ENCODE data around the gene PTCH2. TPM values are rescaled to one million over a fixed set of nuclear protein-coding genes. Genes with fewer than 3 reads are reported as not detected.
A peak's percentile ranks its signal among the peaks of the same experiment; 100 is the strongest.

The PTCH2 gene
- total and polyA plus RNA-seq, 2 of the 13 experiments (the other 11 are each of a cell fraction or from before 2014, with no cell fraction given), result 0.60 to 1.5 TPM

DNA sequence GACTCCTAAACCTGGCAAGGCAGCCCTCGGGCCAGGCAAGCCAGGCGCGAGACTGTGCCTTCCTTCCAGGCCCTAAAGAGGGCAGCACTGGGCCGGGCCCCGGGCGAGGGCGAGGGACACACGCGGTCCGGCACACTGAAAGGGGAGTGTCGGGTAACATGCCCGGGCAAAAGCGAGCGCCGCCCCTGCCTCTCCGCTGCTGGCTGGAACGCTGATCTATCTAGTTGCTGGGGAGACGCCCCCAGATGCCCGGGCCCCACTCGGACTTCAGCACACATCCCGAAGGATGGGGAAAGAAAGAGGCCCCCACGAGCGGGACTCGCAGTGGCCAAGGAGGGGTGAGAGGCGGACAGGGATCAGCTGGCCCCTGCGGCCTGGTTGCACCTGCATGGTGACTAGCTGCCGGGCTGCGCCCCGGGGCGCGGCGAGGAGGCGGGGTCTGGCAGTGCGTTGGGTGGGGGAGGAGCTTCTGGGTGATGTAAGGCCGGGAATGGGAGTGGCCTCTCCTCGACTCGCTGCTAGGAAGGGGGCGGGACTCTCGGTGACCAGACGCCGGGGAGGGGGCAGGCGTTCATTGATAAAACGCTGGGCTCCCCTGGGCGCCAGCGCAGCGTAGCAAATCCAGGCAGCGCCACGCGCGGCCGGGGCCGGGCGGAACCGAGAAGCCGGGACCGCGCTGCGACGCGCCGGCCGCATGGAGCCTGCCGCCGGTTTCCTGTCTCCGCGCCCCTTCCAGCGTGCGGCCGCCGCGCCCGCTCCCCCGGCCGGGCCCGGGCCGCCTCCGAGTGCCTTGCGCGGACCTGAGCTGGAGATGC, 43.1 kb downstream of the PTCH2 start, which contains the start of gene PLK3 (continued):
- peak; percentile 96 for TF ChIP-seq ZNF501 (CRISPR knock-in tag; IDR thresholded peaks at IDR 0.05)
- TF ChIP-seq EP300 (IDR thresholded peaks at IDR 0.05; ENCODE audit: low read depth in 2 of 2, low read length in 2 of 2), result peak; percentile 13 to 54; a peak in 1 of 4 replicates
- no peak; the same call in 1 of the 2 replicates for TF ChIP-seq EP300 (CRISPR knock-in tag; IDR thresholded peaks at IDR 0.05; ENCODE audit: borderline replicate concordance)
- TF ChIP-seq FLYWCH1 (CRISPR knock-in tag; IDR thresholded peaks at IDR 0.05), result peak; percentile 14; the same call in 1 of the 2 replicates
- TF ChIP-seq, protein P1, sequence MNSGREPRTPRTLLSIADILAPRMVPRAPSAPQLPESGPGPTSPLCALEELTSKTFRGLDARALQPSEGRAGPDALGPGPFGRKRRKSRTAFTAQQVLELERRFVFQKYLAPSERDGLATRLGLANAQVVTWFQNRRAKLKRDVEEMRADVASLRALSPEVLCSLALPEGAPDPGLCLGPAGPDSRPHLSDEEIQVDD (CRISPR knock-in tag; IDR thresholded peaks at IDR 0.05; ENCODE audit: borderline replicate concordance), result no peak
- TF ChIP-seq, protein P2, sequence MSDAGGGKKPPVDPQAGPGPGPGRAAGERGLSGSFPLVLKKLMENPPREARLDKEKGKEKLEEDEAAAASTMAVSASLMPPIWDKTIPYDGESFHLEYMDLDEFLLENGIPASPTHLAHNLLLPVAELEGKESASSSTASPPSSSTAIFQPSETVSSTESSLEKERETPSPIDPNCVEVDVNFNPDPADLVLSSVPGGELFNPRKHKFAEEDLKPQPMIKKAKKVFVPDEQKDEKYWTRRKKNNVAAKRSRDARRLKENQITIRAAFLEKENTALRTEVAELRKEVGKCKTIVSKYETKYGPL (CRISPR knock-in tag; IDR thresholded peaks at IDR 0.05), result no peak
- no peak; the same call in 1 of the 2 replicates for TF ChIP-seq ZNF614 (CRISPR knock-in tag; IDR thresholded peaks at IDR 0.05; ENCODE audit: borderline replicate concordance)
- peak; percentile 53; the same call in 1 of the 2 replicates for TF ChIP-seq ZNF296 (CRISPR knock-in tag; conservative IDR thresholded peaks at IDR 0.05)
- peak; percentile 40; the same call in 1 of the 2 replicates for TF ChIP-seq RFX5 (IDR thresholded peaks at IDR 0.05; ENCODE audit: low read depth, low read length)
- TF ChIP-seq HOXA7 (CRISPR knock-in tag; IDR thresholded peaks at IDR 0.05), result no peak
- no peak for TF ChIP-seq HMGA1 (CRISPR knock-in tag; conservative IDR thresholded peaks at IDR 0.05)
- 0 out of 2 replicates have a peak, but pooled peaks have one; percentile 41 for TF ChIP-seq TOPORS (CRISPR knock-in tag; IDR thresholded peaks at IDR 0.05)
- TF ChIP-seq SSRP1 (CRISPR knock-in tag; IDR thresholded peaks at IDR 0.05), result peak; percentile 69; the same call in 1 of the 2 replicates
- TF ChIP-seq, protein P3, sequence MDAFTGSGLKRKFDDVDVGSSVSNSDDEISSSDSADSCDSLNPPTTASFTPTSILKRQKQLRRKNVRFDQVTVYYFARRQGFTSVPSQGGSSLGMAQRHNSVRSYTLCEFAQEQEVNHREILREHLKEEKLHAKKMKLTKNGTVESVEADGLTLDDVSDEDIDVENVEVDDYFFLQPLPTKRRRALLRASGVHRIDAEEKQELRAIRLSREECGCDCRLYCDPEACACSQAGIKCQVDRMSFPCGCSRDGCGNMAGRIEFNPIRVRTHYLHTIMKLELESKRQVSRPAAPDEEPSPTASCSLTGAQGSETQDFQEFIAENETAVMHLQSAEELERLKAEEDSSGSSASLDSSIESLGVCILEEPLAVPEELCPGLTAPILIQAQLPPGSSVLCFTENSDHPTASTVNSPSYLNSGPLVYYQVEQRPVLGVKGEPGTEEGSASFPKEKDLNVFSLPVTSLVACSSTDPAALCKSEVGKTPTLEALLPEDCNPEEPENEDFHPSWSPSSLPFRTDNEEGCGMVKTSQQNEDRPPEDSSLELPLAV (CRISPR knock-in tag; conservative IDR thresholded peaks at IDR 0.05; ENCODE audit: low read depth), result no peak
- no peak; the same call in 1 of the 2 replicates for TF ChIP-seq RFX3 (CRISPR knock-in tag; IDR thresholded peaks at IDR 0.05)
- peak; percentile 78; the same call in 1 of the 2 replicates for TF ChIP-seq ZNF383 (CRISPR knock-in tag; IDR thresholded peaks at IDR 0.05; ENCODE audit: borderline replicate concordance)
- TF ChIP-seq ZNF878 (CRISPR knock-in tag; IDR thresholded peaks at IDR 0.05), result peak; percentile 89
- TF ChIP-seq MEF2D (CRISPR knock-in tag; IDR thresholded peaks at IDR 0.05), result peak; percentile 65; the same call in 1 of the 2 replicates
- TF ChIP-seq, protein P4, sequence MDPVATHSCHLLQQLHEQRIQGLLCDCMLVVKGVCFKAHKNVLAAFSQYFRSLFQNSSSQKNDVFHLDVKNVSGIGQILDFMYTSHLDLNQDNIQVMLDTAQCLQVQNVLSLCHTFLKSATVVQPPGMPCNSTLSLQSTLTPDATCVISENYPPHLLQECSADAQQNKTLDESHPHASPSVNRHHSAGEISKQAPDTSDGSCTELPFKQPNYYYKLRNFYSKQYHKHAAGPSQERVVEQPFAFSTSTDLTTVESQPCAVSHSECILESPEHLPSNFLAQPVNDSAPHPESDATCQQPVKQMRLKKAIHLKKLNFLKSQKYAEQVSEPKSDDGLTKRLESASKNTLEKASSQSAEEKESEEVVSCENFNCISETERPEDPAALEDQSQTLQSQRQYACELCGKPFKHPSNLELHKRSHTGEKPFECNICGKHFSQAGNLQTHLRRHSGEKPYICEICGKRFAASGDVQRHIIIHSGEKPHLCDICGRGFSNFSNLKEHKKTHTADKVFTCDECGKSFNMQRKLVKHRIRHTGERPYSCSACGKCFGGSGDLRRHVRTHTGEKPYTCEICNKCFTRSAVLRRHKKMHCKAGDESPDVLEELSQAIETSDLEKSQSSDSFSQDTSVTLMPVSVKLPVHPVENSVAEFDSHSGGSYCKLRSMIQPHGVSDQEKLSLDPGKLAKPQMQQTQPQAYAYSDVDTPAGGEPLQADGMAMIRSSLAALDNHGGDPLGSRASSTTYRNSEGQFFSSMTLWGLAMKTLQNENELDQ (CRISPR knock-in tag; IDR thresholded peaks at IDR 0.05; ENCODE audit: borderline replicate concordance), result no peak
- no peak; the same call in 1 of the 2 replicates for TF ChIP-seq ZNF772 (CRISPR knock-in tag; IDR thresholded peaks at IDR 0.05)
- TF ChIP-seq, protein P5, sequence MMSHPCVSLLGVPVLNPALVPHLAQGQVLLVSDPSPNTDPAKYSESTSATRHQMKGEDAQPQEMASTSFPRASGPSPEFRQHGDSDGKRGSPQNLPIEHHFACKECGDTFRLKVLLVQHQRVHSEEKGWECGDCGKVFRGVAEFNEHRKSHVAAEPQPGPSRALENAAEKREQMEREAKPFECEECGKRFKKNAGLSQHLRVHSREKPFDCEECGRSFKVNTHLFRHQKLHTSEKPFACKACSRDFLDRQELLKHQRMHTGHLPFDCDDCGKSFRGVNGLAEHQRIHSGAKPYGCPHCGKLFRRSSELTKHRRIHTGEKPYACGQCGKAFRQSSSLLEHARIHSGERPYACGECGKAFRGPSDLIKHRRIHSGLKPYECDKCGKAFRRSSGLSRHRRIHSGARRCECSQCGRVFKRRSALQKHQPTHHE (CRISPR knock-in tag; IDR thresholded peaks at IDR 0.05; ENCODE audit: borderline replicate concordance), result no peak
- 0 out of 2 replicates have a peak, but pooled peaks have one; percentile 73 for TF ChIP-seq ZIK1 (CRISPR knock-in tag; IDR thresholded peaks at IDR 0.05; ENCODE audit: borderline replicate concordance, low read depth)

Measured in HepG2 (cell line).